Measurements from ENCODE around the gene TAS1R2.

Gene TAS1R2

GRCh38 chr1:18881642-18882431 is 22.4 kb upstream of the TAS1R2 start:
- CTCF ChIA-PET: interaction anchor here (0.9 to 8.1 kb wide), 5 partner anchors 8 to 285 kb away, joined by 3 to 95 read pairs (median 3); no protein-coding TSS in a partner anchor
- POLR2A ChIA-PET: no interaction called here
- H3K4me3 ChIP-seq (ENCODE audit: low read depth, low read length): no peak overlapping the region
- TF ChIP-seq, protein P1, sequence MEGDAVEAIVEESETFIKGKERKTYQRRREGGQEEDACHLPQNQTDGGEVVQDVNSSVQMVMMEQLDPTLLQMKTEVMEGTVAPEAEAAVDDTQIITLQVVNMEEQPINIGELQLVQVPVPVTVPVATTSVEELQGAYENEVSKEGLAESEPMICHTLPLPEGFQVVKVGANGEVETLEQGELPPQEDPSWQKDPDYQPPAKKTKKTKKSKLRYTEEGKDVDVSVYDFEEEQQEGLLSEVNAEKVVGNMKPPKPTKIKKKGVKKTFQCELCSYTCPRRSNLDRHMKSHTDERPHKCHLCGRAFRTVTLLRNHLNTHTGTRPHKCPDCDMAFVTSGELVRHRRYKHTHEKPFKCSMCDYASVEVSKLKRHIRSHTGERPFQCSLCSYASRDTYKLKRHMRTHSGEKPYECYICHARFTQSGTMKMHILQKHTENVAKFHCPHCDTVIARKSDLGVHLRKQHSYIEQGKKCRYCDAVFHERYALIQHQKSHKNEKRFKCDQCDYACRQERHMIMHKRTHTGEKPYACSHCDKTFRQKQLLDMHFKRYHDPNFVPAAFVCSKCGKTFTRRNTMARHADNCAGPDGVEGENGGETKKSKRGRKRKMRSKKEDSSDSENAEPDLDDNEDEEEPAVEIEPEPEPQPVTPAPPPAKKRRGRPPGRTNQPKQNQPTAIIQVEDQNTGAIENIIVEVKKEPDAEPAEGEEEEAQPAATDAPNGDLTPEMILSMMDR (IDR thresholded peaks at IDR 0.05; ENCODE audit: insufficient read depth, low read length, missing control alignments): no peak
- no peak for DNase-seq (ENCODE audit: low read depth, low spot score)

GRCh38 chr1:18881164-18881563 is 21.7 kb upstream of the TAS1R2 start:
- TF ChIP-seq, protein P1 (IDR thresholded peaks at IDR 0.05; ENCODE audit: insufficient read depth, low read length, missing control alignments): no peak
- ChIA-PET POLR2A (no interaction called here), CTCF (interaction anchor here (0.9 to 2.9 kb wide), 2 partner anchors 9 to 284 kb away, joined by 3 to 8 read pairs; no protein-coding TSS in a partner anchor)
- no peak overlapping the region for H3K4me3 ChIP-seq (ENCODE audit: low read depth, low read length)
- DNase-seq (ENCODE audit: low read depth, low spot score): no peak

GRCh38 chr1:18880585-18880984 is 21.1 kb upstream of the TAS1R2 start:
- H3K4me3 ChIP-seq (ENCODE audit: low read depth, low read length): no peak overlapping the region
- CTCF ChIA-PET: interaction anchor here (0.9 to 2.9 kb wide), 2 partner anchors 8 to 283 kb away, joined by 3 to 8 read pairs; no protein-coding TSS in a partner anchor
- POLR2A ChIA-PET: no interaction called here
- DNase-seq (ENCODE audit: low read depth, low spot score): no peak
- TF ChIP-seq, protein P1 (IDR thresholded peaks at IDR 0.05; ENCODE audit: insufficient read depth, low read length, missing control alignments): no peak

- ChIA-PET CTCF (no interaction called here), POLR2A (no interaction called here)
- TF ChIP-seq, protein P1 (IDR thresholded peaks at IDR 0.05; ENCODE audit: insufficient read depth, low read length, missing control alignments): no peak
- no peak overlapping the region for H3K4me3 ChIP-seq (ENCODE audit: low read depth, low read length)
- no peak for DNase-seq (ENCODE audit: low read depth, low spot score)
Measured at GRCh38 chr1:18879791-18880309, 20.4 kb upstream of the TAS1R2 start.

DNA sequence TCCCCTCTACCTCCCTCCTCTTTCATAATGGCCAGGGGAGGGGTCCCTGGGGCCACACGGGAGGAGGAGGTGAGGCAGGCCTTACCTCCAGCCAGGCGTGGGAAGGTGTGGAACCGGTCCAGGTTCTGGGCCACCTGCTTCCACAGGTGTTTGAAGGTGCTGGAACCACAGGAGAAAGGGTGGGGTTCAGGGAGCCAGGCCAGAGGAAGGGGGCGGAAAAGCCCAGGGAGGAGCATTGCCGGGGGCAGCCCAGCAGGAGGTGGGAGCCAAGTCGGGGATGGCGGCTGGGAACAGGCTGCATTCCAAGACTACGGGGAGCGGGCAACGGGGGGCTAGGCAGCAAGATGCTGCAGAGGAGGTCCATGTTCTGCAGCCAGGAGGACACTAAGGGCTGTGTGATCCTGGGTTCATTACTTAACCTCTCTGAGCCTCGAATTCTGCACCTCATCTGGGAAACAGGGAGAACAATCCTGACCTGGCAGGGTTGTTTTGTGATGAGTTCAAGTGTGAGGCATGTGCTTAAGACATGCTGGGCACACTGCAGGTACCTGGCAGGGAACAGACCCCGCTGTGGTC is 19.8 kb upstream of the TAS1R2 start:
- TF ChIP-seq, protein P1 (IDR thresholded peaks at IDR 0.05; ENCODE audit: insufficient read depth, low read length, missing control alignments): no peak
- ChIA-PET CTCF (no interaction called here), POLR2A (no interaction called here)
- no peak overlapping the region for H3K4me3 ChIP-seq (ENCODE audit: low read depth, low read length)
- DNase-seq (ENCODE audit: low read depth, low spot score): no peak

GRCh38 chr1:18878538-18879214 is 19.2 kb upstream of the TAS1R2 start:
- CTCF ChIA-PET: interaction anchor here (1.0 to 1.8 kb wide), 2 partner anchors 281 to 322 kb away, joined by 3 to 5 read pairs; no protein-coding TSS in a partner anchor
- DNase-seq (ENCODE audit: low read depth, low spot score): no peak
- POLR2A ChIA-PET: no interaction called here
- TF ChIP-seq, protein P1 (IDR thresholded peaks at IDR 0.05; ENCODE audit: insufficient read depth, low read length, missing control alignments): no peak
- no peak overlapping the region for H3K4me3 ChIP-seq (ENCODE audit: low read depth, low read length)

All from AG04449 (cell line).